Brain microvascular endothelial cell (primary cell): Measurements from ENCODE around the gene ANKMY2.

ENCODE experiments used
- DNase-seq: peaks from one replicate; pipeline ENCODE4 v3.0.0-alpha.2; 2020
- H3K27ac ChIP-seq: fragments of 250-450 bp; sonication (Bioruptor Pico); 2 replicates; pipeline ENCODE4 v1.5.1; 2020; ENCODE audit warnings: mild to moderate bottlenecking, moderate library complexity
- H3K27me3 ChIP-seq: fragments of 250-450 bp; sonication (Bioruptor Pico); replicated peaks from 2 replicates; pipeline ENCODE4 v1.5.1; 2020; ENCODE audit warnings: mild to moderate bottlenecking
- H3K36me3 ChIP-seq: fragments of 250-450 bp; sonication (Bioruptor Pico); replicated peaks from 2 replicates; pipeline ENCODE4 v1.5.1; 2020; ENCODE audit warnings: mild to moderate bottlenecking
- H3K4me3 ChIP-seq: 2 replicates; pipeline ENCODE4 v1.5.1; 2011; ENCODE audit warnings: low read depth, mild to moderate bottlenecking, control low read depth, low read length, moderate library complexity
- CTCF ChIP-seq: IDR thresholded peaks from 2 replicates; pipeline ENCODE4 v1.5.1; 2011; ENCODE audit warnings: low read depth, mild to moderate bottlenecking, moderate library complexity, low read length, control low read depth, inconsistent platforms; ENCODE audit errors: missing control alignments
- in situ Hi-C: cut with HindIII; loops from 2 replicates; pipeline ENCODE4 v1.10.0; 2017; ENCODE audit warnings: low sequenced_read_pairs, low pct_ligation_motif_present

The ANKMY2 gene

DNA sequence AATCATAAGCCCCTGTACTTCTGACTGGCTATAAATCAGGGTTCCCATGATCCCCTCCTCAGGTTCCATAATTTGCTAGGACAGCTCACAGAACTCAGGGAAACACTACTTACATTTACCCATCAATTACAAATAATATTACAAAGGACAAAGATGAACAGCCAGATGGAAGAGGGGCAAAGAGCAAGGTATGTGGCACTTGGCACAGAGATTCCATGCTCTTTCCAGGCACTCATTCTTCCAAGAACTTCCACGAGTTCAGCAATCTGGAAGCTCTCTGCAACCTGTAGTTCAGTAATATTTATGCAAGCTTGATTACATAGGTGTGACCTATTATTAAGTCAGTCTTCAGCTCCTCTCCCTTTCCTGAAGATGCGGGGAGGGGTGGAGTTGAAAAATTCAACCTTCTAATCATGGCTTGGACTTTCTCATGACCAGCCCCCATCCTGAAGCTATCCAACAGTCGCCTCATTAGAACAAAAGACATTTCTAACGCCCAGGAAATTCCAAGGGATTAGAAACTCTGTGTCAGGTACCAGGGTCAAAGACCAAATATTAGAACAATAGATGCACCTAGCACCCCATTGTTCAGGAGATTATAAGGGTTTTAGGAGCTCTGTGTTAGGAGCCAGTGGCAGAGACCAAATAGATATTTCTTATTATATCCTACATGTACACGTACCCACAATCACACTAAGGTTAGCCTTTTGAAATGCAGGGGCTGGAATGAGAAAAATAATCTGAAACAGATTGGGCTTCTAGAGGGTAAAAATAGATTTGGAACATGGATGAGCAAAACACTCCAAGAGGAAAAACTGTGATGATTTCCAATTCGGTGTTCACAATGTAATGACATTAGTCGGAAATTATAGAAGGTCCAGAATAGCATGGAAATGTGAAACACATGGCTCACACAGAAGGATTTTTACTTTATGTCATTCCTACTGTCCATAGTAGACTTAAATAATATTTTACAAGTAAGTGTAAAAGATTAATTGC is 7.0 kb downstream of the ANKMY2 start:
- in situ Hi-C loops = no loop called here
- DNase-seq = no peak
- Histone ChIP-seq H3K36me3 (no peaks in the 10 kb centered on the region), H3K27me3 (no peaks in the 10 kb centered on the region), H3K4me3 (no peak overlapping the region), H3K27ac (no peak overlapping the region)
- TF ChIP-seq CTCF = no peak

DNA sequence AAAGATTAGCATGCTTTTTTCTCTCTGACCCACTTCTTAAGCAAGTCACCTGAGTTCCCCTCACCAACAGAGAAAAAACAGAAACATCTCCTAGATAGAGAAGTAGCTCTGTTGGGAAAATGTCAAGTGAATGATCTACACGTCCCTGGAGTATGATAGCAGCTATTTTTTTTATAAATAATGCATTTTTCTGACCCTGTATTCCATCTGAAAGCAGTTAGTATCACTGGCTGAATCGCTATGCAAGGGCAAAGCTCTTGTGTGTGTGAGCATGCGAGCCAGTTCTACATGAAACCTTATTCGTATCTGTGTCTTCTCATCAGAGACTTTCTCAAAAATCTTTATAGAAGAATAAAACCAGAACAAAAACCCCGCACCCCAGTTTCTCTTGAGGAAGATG is 8.2 kb downstream of the ANKMY2 start:
- Histone ChIP-seq H3K36me3 (no peaks in the 10 kb centered on the region), H3K27me3 (no peaks in the 10 kb centered on the region), H3K4me3 (no peak overlapping the region), H3K27ac (no peak overlapping the region)
- in situ Hi-C loops = no loop called here
- TF ChIP-seq CTCF = no peak
- DNase-seq = no peak

- Histone ChIP-seq H3K27ac (no peak overlapping the region), H3K36me3 (no peaks in the 10 kb centered on the region), H3K27me3 (no peaks in the 10 kb centered on the region), H3K4me3 (no peak overlapping the region)
- no peak for TF ChIP-seq CTCF
- DNase-seq = no peak
- in situ Hi-C loops = no loop called here
Observed at GRCh38 chr7:16636555-16637101, 8.9 kb downstream of the ANKMY2 start.

DNA sequence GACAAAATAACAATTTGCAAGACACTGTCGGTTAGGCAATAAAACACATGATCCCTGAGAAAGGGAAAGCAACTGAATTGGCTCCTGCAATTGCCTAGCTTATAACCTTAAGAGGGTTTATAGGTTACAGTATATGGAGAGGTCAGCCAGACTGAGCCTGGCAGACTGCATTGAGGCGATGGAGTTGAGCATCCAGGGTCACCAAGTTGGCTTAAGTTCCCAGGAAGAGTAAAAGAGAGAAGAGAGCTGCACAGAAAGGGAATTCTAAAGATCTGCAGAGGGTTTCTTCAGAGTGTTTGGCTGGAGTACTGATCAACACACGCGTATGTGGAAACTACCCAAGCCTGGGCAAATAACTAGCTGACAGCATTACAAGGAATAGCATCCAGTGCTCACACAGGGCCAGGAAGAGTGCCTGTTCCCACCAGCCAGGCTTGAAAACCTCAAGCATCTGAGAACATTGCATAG is 11.2 kb downstream of the ANKMY2 start:
- no peak for TF ChIP-seq CTCF
- no peak for DNase-seq
- no peak overlapping the region for H3K4me3 ChIP-seq
- no peaks in the 10 kb centered on the region for H3K27me3 ChIP-seq
- in situ Hi-C loops = no loop called here
- H3K27ac ChIP-seq = no peak overlapping the region
- no peaks in the 10 kb centered on the region for H3K36me3 ChIP-seq

DNA sequence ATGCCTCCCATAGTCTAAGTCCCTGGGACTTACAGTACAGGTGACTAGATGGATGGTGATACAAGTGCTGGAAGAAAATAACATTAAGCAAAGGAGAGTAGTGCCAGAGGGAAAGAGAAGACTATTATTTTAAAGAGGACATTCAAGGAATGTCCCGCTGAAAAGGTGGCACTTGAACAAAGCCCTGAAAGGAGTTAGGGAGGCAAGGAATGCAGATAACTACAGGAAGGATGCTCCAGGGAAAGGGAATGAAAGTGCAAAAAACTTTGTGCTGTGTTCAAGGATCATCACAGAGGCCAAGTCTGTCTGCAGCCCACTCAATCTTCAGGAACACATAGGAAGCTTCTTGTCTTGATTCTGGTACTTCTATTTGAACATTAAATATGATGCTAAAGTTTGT is 14.9 kb downstream of the ANKMY2 start:
- Histone ChIP-seq H3K27me3 (no peaks in the 10 kb centered on the region), H3K27ac (no peak overlapping the region), H3K4me3 (no peak overlapping the region), H3K36me3 (no peaks in the 10 kb centered on the region)
- in situ Hi-C loops = no loop called here
- no peak for DNase-seq
- TF ChIP-seq CTCF = no peak
